Stimulated activated naive B cell treated with anti-CD40 and anti-IgM and Interleukin-4, amounts not matched to agents 10 μg/mL and 1 μg/mL and 100 μg/mL, for 72 hours (primary cell): ENCODE measurements around the gene TTR.

Experiments used
- ATAC-seq, 2 donors: fragments of 150-1000 bp; cut with Tn5 transposase; replicated peaks; 2 replicates each; pipeline ENCODE4 v1.10.0; 2021; ENCODE audit warnings: moderate library complexity in 1 of 2
- DNase-seq: peaks from one replicate; pipeline ENCODE4 v3.0.0; 2021
- H3K27ac Mint-ChIP-seq: one replicate; pipeline ENCODE4 v1.8.0; 2022; ENCODE audit warnings: mild to moderate bottlenecking, mixed read lengths
- H3K27me3 Mint-ChIP-seq, 2 donors: one replicate each; pipeline ENCODE4 v1.8.0; 2022; ENCODE audit warnings: mixed read lengths in 2 of 2
- H3K36me3 Mint-ChIP-seq, 2 donors: one replicate each; pipeline ENCODE4 v1.8.0; 2022; ENCODE audit warnings: mixed read lengths in 2 of 2, mild to moderate bottlenecking in 1 of 2
- H3K4me1 Mint-ChIP-seq, 2 donors: one replicate each; pipeline ENCODE4 v1.8.0; 2022; ENCODE audit warnings: mixed read lengths in 2 of 2, mild to moderate bottlenecking in 1 of 2
- H3K4me3 Mint-ChIP-seq, 2 donors: one replicate each; pipeline ENCODE4 v1.8.0; 2022; ENCODE audit warnings: mild to moderate bottlenecking in 2 of 2, mixed read lengths in 2 of 2, moderate library complexity in 1 of 2
- H3K9me3 Mint-ChIP-seq, 2 donors: one replicate each; pipeline ENCODE4 v1.8.0; 2022; ENCODE audit warnings: mixed read lengths in 2 of 2, mild to moderate bottlenecking in 1 of 2

The TTR gene

DNA sequence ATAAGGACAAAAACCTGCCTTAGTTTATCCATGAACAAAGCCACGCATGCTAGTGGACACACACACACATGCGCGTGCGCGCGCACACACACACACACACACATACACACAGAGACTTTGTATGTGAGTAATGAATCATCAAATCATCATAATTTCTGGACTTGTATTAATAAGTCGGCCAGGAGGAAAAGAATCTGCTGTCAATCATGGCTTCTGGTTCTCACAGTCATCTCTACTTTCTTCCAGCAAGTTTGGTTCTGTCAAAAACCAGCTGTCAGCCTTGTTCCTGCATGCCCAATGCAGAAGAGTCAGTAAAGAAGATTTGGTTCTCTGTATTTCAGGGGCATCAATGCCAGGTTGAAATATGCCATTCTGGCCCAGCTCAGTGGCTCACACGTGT lies 1.1 kb upstream of the TTR start:
- ATAC-seq (no peak), DNase-seq (no peak)
- H3K4me3 Mint-ChIP-seq, result no peak overlapping the region
- no peak overlapping the region for H3K27ac Mint-ChIP-seq
- no peaks in the 10 kb centered on the region for H3K27me3 Mint-ChIP-seq
- H3K9me3 Mint-ChIP-seq, result peaks cover 3 to 6% of the 10 kb centered on the region in 2 donors
- no peaks in the 10 kb centered on the region for H3K4me1 Mint-ChIP-seq
- no peaks in the 10 kb centered on the region for H3K36me3 Mint-ChIP-seq

GRCh38 chr18:31591113-31591512 lies 564 bp upstream of the TTR start:
- no peaks in the 10 kb centered on the region for H3K4me1 Mint-ChIP-seq
- DNase-seq, result no peak
- no peaks in the 10 kb centered on the region for H3K36me3 Mint-ChIP-seq
- no peak overlapping the region for H3K4me3 Mint-ChIP-seq
- no peak for ATAC-seq
- no peaks in the 10 kb centered on the region for H3K27me3 Mint-ChIP-seq
- H3K9me3 Mint-ChIP-seq, result peaks cover 3 to 6% of the 10 kb centered on the region in 2 donors
- no peak overlapping the region for H3K27ac Mint-ChIP-seq

- no peak overlapping the region for H3K4me3 Mint-ChIP-seq
- DNase-seq (no peak), ATAC-seq (no peak)
- no peaks in the 10 kb centered on the region for H3K27me3 Mint-ChIP-seq
- no peaks in the 10 kb centered on the region for H3K4me1 Mint-ChIP-seq
- H3K36me3 Mint-ChIP-seq, result no peaks in the 10 kb centered on the region
- peaks cover 3 to 6% of the 10 kb centered on the region in 2 donors for H3K9me3 Mint-ChIP-seq
- H3K27ac Mint-ChIP-seq, result no peak overlapping the region
Measured at GRCh38 chr18:31592506-31593157, 955 bp downstream of the TTR start.

DNA sequence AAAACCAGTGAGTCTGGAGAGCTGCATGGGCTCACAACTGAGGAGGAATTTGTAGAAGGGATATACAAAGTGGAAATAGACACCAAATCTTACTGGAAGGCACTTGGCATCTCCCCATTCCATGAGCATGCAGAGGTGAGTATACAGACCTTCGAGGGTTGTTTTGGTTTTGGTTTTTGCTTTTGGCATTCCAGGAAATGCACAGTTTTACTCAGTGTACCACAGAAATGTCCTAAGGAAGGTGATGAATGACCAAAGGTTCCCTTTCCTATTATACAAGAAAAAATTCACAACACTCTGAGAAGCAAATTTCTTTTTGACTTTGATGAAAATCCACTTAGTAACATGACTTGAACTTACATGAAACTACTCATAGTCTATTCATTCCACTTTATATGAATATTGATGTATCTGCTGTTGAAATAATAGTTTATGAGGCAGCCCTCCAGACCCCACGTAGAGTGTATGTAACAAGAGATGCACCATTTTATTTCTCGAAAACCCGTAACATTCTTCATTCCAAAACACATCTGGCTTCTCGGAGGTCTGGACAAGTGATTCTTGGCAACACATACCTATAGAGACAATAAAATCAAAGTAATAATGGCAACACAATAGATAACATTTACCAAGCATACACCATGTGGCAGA lies 3.6 kb downstream of the TTR start:
- Mint-ChIP-seq H3K4me3 (no peak overlapping the region), H3K9me3 (no peaks in the 10 kb centered on the region)
- ATAC-seq, result no peak

DNA sequence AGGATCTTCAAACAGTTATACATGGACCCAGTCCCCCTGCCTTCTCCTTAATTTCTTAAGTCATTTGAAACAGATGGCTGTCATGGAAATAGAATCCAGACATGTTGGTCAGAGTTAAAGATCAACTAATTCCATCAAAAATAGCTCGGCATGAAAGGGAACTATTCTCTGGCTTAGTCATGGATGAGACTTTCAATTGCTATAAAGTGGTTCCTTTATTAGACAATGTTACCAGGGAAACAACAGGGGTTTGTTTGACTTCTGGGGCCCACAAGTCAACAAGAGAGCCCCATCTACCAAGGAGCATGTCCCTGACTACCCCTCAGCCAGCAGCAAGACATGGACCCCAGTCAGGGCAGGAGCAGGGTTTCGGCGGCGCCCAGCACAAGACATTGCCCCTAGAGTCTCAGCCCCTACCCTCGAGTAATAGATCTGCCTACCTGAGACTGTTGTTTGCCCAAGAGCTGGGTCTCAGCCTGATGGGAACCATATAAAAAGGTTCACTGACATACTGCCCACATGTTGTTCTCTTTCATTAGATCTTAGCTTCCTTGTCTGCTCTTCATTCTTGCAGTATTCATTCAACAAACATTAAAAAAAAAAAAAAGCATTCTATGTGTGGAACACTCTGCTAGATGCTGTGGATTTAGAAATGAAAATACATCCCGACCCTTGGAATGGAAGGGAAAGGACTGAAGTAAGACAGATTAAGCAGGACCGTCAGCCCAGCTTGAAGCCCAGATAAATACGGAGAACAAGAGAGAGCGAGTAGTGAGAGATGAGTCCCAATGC lies 4.6 kb downstream of the TTR start:
- Mint-ChIP-seq H3K4me3 (no peak overlapping the region), H3K4me1 (no peaks in the 10 kb centered on the region), H3K9me3 (no peaks in the 10 kb centered on the region), H3K27me3 (no peaks in the 10 kb centered on the region), H3K36me3 (no peaks in the 10 kb centered on the region), H3K27ac (no peak overlapping the region)
- ATAC-seq, result no peak
- no peak for DNase-seq

More for the DNA sequence above, 3.6 kb downstream of the TTR start:
- no peaks in the 10 kb centered on the region for H3K4me1 Mint-ChIP-seq
- H3K27ac Mint-ChIP-seq, result no peak overlapping the region
- DNase-seq, result no peak
- no peaks in the 10 kb centered on the region for H3K36me3 Mint-ChIP-seq
- H3K27me3 Mint-ChIP-seq, result no peaks in the 10 kb centered on the region

DNA sequence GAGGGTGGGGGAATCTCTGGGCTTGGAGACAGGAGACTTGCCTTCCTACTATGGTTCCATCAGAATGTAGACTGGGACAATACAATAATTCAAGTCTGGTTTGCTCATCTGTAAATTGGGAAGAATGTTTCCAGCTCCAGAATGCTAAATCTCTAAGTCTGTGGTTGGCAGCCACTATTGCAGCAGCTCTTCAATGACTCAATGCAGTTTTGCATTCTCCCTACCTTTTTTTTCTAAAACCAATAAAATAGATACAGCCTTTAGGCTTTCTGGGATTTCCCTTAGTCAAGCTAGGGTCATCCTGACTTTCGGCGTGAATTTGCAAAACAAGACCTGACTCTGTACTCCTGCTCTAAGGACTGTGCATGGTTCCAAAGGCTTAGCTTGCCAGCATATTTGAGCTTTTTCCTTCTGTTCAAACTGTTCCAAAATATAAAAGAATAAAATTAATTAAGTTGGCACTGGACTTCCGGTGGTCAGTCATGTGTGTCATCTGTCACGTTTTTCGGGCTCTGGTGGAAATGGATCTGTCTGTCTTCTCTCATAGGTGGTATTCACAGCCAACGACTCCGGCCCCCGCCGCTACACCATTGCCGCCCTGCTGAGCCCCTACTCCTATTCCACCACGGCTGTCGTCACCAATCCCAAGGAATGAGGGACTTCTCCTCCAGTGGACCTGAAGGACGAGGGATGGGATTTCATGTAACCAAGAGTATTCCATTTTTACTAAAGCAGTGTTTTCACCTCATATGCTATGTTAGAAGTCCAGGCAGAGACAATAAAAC lies 6.5 kb downstream of the TTR start:
- H3K4me3 Mint-ChIP-seq, result no peak overlapping the region
- no peaks in the 10 kb centered on the region for H3K9me3 Mint-ChIP-seq
- H3K27ac Mint-ChIP-seq, result no peak overlapping the region
- H3K36me3 Mint-ChIP-seq, result no peaks in the 10 kb centered on the region
- peaks cover 0 to under 1% of the 10 kb centered on the region in 2 donors for H3K4me1 Mint-ChIP-seq
- H3K27me3 Mint-ChIP-seq, result no peaks in the 10 kb centered on the region
- no peak for ATAC-seq
- DNase-seq, result no peak

DNA sequence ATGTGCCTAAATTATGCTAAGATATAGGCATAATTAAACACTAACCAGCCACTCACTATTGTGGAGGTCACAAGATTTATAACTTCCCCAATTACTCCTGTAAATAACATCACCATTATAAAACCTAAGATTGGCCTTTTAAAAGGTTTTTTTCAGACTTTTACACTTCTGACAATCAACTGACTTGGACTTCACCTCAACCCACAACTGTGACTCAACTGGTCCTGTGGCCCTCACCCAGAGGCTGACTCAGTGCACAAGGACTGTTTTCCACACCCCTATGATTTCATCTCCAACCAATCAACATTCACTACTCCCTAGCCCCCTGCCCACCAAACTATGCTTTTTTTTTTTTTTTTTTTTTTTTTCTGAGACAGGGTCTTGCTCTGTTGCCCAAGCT lies 11.6 kb downstream of the TTR start:
- no peak overlapping the region for H3K4me3 Mint-ChIP-seq
- peaks cover 0 to 2% of the 10 kb centered on the region in 2 donors for H3K4me1 Mint-ChIP-seq
- DNase-seq, result no peak
- no peak overlapping the region for H3K27ac Mint-ChIP-seq
- peak; percentile 51 to 82 for ATAC-seq
- H3K9me3 Mint-ChIP-seq, result peaks cover 3 to 4% of the 10 kb centered on the region in 2 donors
- H3K36me3 Mint-ChIP-seq, result no peaks in the 10 kb centered on the region
- H3K27me3 Mint-ChIP-seq, result no peaks in the 10 kb centered on the region

DNA sequence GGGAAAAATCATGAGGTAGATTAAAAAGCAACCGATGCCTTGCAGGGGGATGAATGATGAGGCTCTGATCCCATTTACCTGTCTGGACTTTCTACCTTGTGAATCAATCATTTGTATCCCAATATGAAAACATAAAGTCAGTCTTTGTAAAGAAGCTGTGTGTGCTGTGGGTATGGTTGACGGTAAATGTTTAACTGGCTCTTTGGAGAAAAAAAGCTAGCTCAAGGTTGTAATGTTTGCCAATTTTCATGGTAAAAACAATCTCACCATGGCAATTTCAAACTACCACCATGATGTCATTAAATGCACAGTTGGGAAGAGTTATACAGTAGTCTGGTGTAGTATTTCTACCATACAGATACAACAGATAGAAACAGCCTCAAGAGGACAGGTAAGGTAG lies 14.6 kb downstream of the TTR start:
- no peak for ATAC-seq
- Mint-ChIP-seq H3K36me3 (no peaks in the 10 kb centered on the region), H3K9me3 (peaks cover 3 to 4% of the 10 kb centered on the region in 2 donors), H3K4me3 (no peak overlapping the region), H3K27me3 (no peaks in the 10 kb centered on the region), H3K27ac (no peak overlapping the region), H3K4me1 (peaks cover 0 to 5% of the 10 kb centered on the region in 2 donors)
- no peak for DNase-seq

DNA sequence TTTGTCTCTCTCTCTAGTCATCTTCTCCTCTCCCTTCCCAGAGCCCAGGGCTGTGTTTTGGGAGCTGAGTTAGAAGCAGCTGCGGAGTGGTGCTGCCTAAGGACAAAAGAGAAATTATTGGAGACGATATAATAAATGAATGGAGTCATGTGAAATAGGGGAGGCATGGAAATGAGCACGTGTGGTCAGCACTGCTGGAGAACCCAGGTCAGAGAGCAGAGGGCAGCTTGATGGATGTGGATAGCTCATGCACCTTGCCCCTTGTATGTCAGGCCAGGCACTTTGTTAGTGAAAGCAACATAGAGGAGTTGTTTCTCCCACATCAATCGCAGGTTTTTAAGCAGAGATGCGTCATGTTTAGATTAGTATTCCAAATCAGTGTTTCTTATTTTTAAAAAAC lies 15.7 kb downstream of the TTR start:
- DNase-seq (no peak), ATAC-seq (no peak)
- no peak overlapping the region for H3K4me3 Mint-ChIP-seq
- H3K27me3 Mint-ChIP-seq, result no peaks in the 10 kb centered on the region
- no peak overlapping the region for H3K27ac Mint-ChIP-seq
- peaks cover 0 to 5% of the 10 kb centered on the region in 2 donors for H3K4me1 Mint-ChIP-seq
- peaks cover 3 to 4% of the 10 kb centered on the region in 2 donors for H3K9me3 Mint-ChIP-seq
- H3K36me3 Mint-ChIP-seq, result no peaks in the 10 kb centered on the region

- no peaks in the 10 kb centered on the region for H3K9me3 Mint-ChIP-seq
- ATAC-seq, result no peak
- H3K27ac Mint-ChIP-seq, result no peak overlapping the region
- H3K4me1 Mint-ChIP-seq, result peaks cover 0 to 3% of the 10 kb centered on the region in 2 donors
- no peaks in the 10 kb centered on the region for H3K27me3 Mint-ChIP-seq
- no peak overlapping the region for H3K4me3 Mint-ChIP-seq
- DNase-seq, result no peak
- no peaks in the 10 kb centered on the region for H3K36me3 Mint-ChIP-seq
Measured at GRCh38 chr18:31609886-31610285, 18.2 kb downstream of the TTR start.

- no peak overlapping the region for H3K4me3 Mint-ChIP-seq
- peak in 1 of 2 donors; percentile 61 for ATAC-seq
Measured at GRCh38 chr18:31610286-31611205, 18.9 kb downstream of the TTR start.

DNA sequence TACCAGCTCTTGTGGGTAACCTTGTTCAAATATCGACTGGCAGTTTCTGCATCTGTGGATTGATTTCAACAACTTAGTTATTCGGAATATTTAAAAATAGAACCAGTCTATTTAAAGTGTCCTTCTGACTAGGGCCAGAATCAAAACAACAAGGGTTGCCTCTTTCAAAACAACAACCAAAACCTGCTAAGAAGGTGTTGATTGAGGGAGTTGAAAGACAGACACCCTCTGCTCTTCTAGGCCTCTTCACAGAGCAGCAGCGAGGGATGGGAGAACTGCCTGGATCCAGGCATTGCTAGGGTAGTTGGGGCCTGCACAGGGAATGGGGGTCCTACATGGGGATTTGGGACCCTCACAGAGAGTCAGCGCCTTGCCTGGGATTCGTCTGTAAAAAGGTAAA lies 19.8 kb downstream of the TTR start:
- Mint-ChIP-seq H3K36me3 (no peaks in the 10 kb centered on the region), H3K4me3 (no peak overlapping the region), H3K27me3 (no peaks in the 10 kb centered on the region), H3K4me1 (peaks cover 5% of the 10 kb centered on the region in 2 donors), H3K9me3 (no peaks in the 10 kb centered on the region), H3K27ac (no peak overlapping the region)
- DNase-seq (no peak), ATAC-seq (no peak)

More at GRCh38 chr18:31610286-31611205, 18.9 kb downstream of the TTR start:
- no peak for DNase-seq
- H3K9me3 Mint-ChIP-seq, result no peaks in the 10 kb centered on the region
- H3K36me3 Mint-ChIP-seq, result no peaks in the 10 kb centered on the region
- no peaks in the 10 kb centered on the region for H3K27me3 Mint-ChIP-seq
- H3K4me1 Mint-ChIP-seq, result peaks cover 0 to 3% of the 10 kb centered on the region in 2 donors
- H3K27ac Mint-ChIP-seq, result no peak overlapping the region

GRCh38 chr18:31612124-31612523 lies 20.4 kb downstream of the TTR start:
- Mint-ChIP-seq H3K27ac (no peak overlapping the region), H3K9me3 (no peaks in the 10 kb centered on the region), H3K4me1 (peaks cover 8 to 9% of the 10 kb centered on the region in 2 donors), H3K36me3 (no peaks in the 10 kb centered on the region), H3K4me3 (no peak overlapping the region), H3K27me3 (no peaks in the 10 kb centered on the region)
- DNase-seq, result no peak
- ATAC-seq, result no peak
